22Rv1 (cell line): ENCODE measurements around the gene RAB6B.

Source experiments
- ZFX ChIP-seq: fragments of 450-650 bp; IDR thresholded peaks from 2 replicates; pipeline ENCODE4 v1.6.1; 2017; ENCODE audit warnings: antibody characterized with exemption, borderline replicate concordance
- TF ChIP-seq, protein P1 (sequence below): fragments of 450-650 bp; IDR thresholded peaks from 2 replicates; pipeline ENCODE4 v1.5.1; 2017; ENCODE audit warnings: mild to moderate bottlenecking

DNA sequence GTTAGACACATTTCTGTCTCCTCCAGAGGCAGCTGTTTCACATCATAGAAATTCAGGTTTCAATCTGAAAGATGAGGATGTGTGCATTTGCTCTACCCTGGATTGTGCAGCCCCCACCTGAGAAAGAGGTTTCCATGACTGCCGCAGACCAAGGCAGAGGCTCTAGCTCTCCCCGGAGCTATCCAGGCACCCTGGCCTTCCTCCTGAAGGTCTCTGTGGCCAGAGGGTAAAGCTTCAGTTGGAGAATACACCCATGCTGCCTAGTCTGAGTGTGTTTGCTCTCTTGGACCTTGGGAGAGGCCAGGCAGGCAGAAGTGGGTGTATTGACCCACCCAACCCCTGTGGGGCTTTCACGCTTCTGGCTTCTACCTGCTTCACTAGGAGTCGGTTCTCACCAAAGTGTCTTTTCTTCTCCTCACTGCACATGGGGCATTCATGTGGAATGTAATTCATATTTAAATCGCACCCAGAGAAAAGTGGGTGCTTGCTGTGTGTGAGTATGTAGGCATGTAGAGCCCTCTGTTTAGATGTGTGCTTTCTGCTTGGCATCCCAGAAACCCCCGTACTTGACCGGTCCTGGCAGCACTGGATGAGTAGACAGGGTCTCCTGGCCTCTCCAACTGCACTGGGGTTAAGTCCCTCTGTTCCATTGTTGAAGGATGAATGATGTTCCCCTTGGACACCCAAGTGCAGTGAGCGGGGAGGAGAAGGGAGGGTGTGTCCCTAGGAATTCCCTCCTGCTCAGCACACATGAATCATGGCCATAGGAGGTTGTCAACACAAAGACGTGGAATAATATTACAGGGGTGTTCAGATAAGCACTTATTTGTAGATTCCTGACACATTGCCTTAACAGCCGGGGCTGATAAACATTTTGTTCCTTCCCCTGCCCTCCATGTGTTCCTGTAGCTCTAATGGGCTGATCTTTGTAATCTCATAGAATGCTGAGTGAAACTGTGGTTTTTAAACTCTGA is 20.3 kb upstream of the RAB6B start:
- TF ChIP-seq, protein P1, sequence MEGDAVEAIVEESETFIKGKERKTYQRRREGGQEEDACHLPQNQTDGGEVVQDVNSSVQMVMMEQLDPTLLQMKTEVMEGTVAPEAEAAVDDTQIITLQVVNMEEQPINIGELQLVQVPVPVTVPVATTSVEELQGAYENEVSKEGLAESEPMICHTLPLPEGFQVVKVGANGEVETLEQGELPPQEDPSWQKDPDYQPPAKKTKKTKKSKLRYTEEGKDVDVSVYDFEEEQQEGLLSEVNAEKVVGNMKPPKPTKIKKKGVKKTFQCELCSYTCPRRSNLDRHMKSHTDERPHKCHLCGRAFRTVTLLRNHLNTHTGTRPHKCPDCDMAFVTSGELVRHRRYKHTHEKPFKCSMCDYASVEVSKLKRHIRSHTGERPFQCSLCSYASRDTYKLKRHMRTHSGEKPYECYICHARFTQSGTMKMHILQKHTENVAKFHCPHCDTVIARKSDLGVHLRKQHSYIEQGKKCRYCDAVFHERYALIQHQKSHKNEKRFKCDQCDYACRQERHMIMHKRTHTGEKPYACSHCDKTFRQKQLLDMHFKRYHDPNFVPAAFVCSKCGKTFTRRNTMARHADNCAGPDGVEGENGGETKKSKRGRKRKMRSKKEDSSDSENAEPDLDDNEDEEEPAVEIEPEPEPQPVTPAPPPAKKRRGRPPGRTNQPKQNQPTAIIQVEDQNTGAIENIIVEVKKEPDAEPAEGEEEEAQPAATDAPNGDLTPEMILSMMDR = no peak
- TF ChIP-seq ZFX = no peak
